Measurements from ENCODE around the gene CRLF2.
"Not testable (repeated sequence)": the region's sequence is repeated elsewhere in the genome, so short reads cannot be mapped to it uniquely, and the experiment has no call there.

The CRLF2 gene

GRCh38 chrX:1244164-1245076 is 32.0 kb upstream of the CRLF2 start:
- no peak overlapping the region for H3K4me3 ChIP-seq (ENCODE audit: low read length)
- no peak for DNase-seq (ENCODE audit: low read depth)
- TF ChIP-seq, protein P1, sequence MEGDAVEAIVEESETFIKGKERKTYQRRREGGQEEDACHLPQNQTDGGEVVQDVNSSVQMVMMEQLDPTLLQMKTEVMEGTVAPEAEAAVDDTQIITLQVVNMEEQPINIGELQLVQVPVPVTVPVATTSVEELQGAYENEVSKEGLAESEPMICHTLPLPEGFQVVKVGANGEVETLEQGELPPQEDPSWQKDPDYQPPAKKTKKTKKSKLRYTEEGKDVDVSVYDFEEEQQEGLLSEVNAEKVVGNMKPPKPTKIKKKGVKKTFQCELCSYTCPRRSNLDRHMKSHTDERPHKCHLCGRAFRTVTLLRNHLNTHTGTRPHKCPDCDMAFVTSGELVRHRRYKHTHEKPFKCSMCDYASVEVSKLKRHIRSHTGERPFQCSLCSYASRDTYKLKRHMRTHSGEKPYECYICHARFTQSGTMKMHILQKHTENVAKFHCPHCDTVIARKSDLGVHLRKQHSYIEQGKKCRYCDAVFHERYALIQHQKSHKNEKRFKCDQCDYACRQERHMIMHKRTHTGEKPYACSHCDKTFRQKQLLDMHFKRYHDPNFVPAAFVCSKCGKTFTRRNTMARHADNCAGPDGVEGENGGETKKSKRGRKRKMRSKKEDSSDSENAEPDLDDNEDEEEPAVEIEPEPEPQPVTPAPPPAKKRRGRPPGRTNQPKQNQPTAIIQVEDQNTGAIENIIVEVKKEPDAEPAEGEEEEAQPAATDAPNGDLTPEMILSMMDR (conservative IDR thresholded peaks at IDR 0.05; ENCODE audit: low read length): no peak

GRCh38 chrX:1242891-1243402 is 30.5 kb upstream of the CRLF2 start:
- no peak overlapping the region for H3K4me3 ChIP-seq (ENCODE audit: low read length)
- TF ChIP-seq, protein P1 (conservative IDR thresholded peaks at IDR 0.05; ENCODE audit: low read length): no peak
- no peak for DNase-seq (ENCODE audit: low read depth)

GRCh38 chrX:1240551-1240950 is 28.1 kb upstream of the CRLF2 start:
- not testable (repeated sequence) for DNase-seq (ENCODE audit: low read depth); H3K4me3 ChIP-seq (ENCODE audit: low read length)

DNA sequence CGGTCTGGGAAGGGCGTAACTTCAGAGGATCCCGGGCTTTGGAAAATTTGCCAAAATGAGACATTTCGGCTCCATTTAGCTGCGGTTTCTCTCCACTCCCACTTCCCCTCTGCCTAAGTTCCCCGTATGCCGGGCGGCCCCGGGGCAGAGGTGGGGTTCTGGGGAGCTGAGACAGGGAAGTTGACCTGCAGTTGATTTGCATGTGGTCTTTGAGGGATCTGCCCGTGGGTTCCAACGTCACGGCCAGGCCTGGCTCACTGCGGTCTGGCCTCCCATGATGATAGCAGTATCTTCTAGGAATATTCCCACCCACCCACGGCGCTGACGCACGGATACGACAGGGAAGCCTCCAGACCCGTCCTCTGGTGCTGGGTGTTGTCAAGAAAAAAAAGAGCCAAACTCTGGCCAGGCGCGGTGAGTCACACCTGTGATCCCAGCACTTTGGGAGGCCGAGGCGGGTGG is 27.3 kb upstream of the CRLF2 start:
- TF ChIP-seq, protein P1 (conservative IDR thresholded peaks at IDR 0.05; ENCODE audit: low read length): no peak
- no peak overlapping the region for H3K4me3 ChIP-seq (ENCODE audit: low read length)
- DNase-seq (ENCODE audit: low read depth): no peak

DNA sequence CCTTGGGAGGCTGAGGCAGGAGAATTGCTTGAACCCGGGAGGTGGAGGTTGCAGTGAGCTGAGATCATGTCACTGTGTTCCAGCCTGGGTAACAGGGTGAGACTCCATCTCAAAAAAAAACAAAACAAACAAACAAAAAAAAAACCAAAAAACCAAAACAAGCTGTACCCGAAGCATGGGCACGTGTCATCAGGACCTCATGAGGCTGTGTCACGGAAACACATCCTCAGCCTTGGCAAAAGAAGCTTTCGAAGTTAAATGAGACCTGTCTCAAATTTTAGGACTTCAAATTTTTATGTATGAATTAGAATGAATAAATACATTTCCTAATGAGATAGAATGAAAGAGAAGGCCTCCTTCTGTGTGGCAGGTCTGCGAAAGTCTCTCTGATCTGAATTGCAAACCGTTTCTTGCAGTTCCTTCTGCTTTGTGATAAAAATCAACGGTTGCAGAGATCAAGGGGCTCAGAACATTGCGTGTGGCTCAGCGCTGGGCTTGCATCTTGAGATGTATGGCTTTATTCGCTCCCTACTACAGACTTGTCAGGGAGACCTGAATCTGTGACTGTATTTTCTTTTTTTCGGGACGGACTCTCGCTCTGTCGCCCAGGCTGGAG is 19.5 kb upstream of the CRLF2 start:
- TF ChIP-seq, protein P1 (conservative IDR thresholded peaks at IDR 0.05; ENCODE audit: low read length): no peak
- no peak overlapping the region for H3K4me3 ChIP-seq (ENCODE audit: low read length)
- no peak for DNase-seq (ENCODE audit: low read depth)

GRCh38 chrX:1228101-1228500 is 15.7 kb upstream of the CRLF2 start:
- not testable (repeated sequence) for DNase-seq (ENCODE audit: low read depth); H3K4me3 ChIP-seq (ENCODE audit: low read length)

GRCh38 chrX:1226249-1226648 is 13.8 kb upstream of the CRLF2 start:
- TF ChIP-seq, protein P1 (conservative IDR thresholded peaks at IDR 0.05; ENCODE audit: low read length): no peak
- no peak overlapping the region for H3K4me3 ChIP-seq (ENCODE audit: low read length)
- no peak for DNase-seq (ENCODE audit: low read depth)

- DNase-seq (ENCODE audit: low read depth): no peak
Observed at GRCh38 chrX:1224954-1225353, 12.5 kb upstream of the CRLF2 start.

More at GRCh38 chrX:1224954-1225353, 12.5 kb upstream of the CRLF2 start:
- no peak overlapping the region for H3K4me3 ChIP-seq (ENCODE audit: low read length)
- TF ChIP-seq, protein P1 (conservative IDR thresholded peaks at IDR 0.05; ENCODE audit: low read length): no peak
